Measurements from ENCODE around the gene TMEM258. TPM values are rescaled to one million over a fixed set of nuclear protein-coding genes. Genes with fewer than 3 reads are reported as not detected.
A peak's percentile ranks its signal among the peaks of the same experiment; 100 is the strongest.

The TMEM258 gene
- total RNA-seq, 1 experiment from 2014 or later, result 201 TPM

- Histone ChIP-seq H3K79me2 (ENCODE audit: insufficient read depth, low read length) (peaks cover 36% of the 10 kb centered on the region; the same call in 1 of the 2 replicates), H2BK20ac (ENCODE audit: low read depth, low read length, poor library complexity, severe bottlenecking) (no peak within 1 kb of the TSS), H3K27ac (ENCODE audit: insufficient read length, low read depth, low read length) (peak within 1 kb of the TSS; percentile 76), H3K18ac (ENCODE audit: insufficient read length, low read depth, low read length) (peak within 1 kb of the TSS; percentile 83), H3K4me1 (ENCODE audit: insufficient read depth, low read length) (peaks cover 5% of the 10 kb centered on the region; the same call in 1 of the 2 replicates), H3K27me3 (ENCODE audit: insufficient read depth, low read length) (no peaks in the 10 kb centered on the region), H3K14ac (ENCODE audit: insufficient read depth, low read length) (peak within 1 kb of the TSS; percentile 76), H2BK5ac (ENCODE audit: insufficient read length, low read length) (no peak within 1 kb of the TSS), H3K23ac (ENCODE audit: insufficient read length, low read depth, low read length) (no peak within 1 kb of the TSS), H3K56ac (ENCODE audit: insufficient read length, low read depth, low read length) (no peak within 1 kb of the TSS), H3K4ac (ENCODE audit: low read depth, low read length) (no peak within 1 kb of the TSS), H2AFZ (ENCODE audit: low read length) (no peak within 1 kb of the TSS), H3K23me2 (ENCODE audit: insufficient read length, low read depth, low read length, poor library complexity, severe bottlenecking) (peaks cover 16% of the 10 kb centered on the region), H2BK120ac (ENCODE audit: low read depth, low read length, poor library complexity, severe bottlenecking) (no peak within 1 kb of the TSS), H3K79me1 (ENCODE audit: insufficient read depth, low read depth, low read length, poor library complexity, severe bottlenecking) (peaks cover 2% of the 10 kb centered on the region), H4K5ac (ENCODE audit: insufficient read length, low read depth, low read length) (no peak within 1 kb of the TSS), H4K91ac (ENCODE audit: insufficient read length, low read depth, low read length) (no peak within 1 kb of the TSS), H3K9me3 (ENCODE audit: control insufficient read depth, low read depth, low read length) (no peaks in the 10 kb centered on the region), H3K4me2 (ENCODE audit: insufficient read depth, insufficient read length, low read length) (peak within 1 kb of the TSS; percentile 96), H4K20me1 (ENCODE audit: control insufficient read depth, insufficient read depth, insufficient read length) (no peaks in the 10 kb centered on the region), H2AK5ac (ENCODE audit: insufficient read length, low read length) (no peak within 1 kb of the TSS), H2BK12ac (ENCODE audit: insufficient read length, low read depth, low read length) (no peak within 1 kb of the TSS), H3K9ac (ENCODE audit: extremely low read depth, insufficient read length, low read length) (peak within 1 kb of the TSS; percentile 66), H4K8ac (replicated peaks; ENCODE audit: insufficient read length, low read depth, low read length) (no peak within 1 kb of the TSS), H2BK15ac (ENCODE audit: low read depth, low read length) (no peak within 1 kb of the TSS), H3T11ph (ENCODE audit: low read length) (no peak within 1 kb of the TSS)
- Mint-ChIP-seq H3K27me3 (ENCODE audit: low read depth) (no peaks in the 10 kb centered on the region), H3K36me3 (ENCODE audit: insufficient read depth in 1 of 3, low read depth in 3 of 3) (peaks cover 16 to 29% (median 28%) of the 10 kb centered on the region in 3 experiments; a peak in 6 of 7 replicates), H3K27ac (peak within 1 kb of the TSS; percentile 95 to 99 (median 98)), H3K4me3 (peak within 1 kb of the TSS; percentile 91 to 93), H3K4me1 (peaks cover 45 to 46% of the 10 kb centered on the region in 2 experiments), H3K9me3 (no peaks in the 10 kb centered on the region)
- DNase-seq, result peak; percentile 95
- 0 out of 3 replicates have a peak, but pooled peaks have one; percentile 17 for TF ChIP-seq CTCF (conservative IDR thresholded peaks at IDR 0.05)
- WGBS (ENCODE audit: extremely low coverage, insufficient read length, low lambda C conversion rate), result no CpG with 5 or more reads among the region's 83 CpGs
Measured at GRCh38 chr11:61827571-61828378, 35.4 kb upstream of the TMEM258 start, which contains the start of gene FADS2. Gene FADS2, plus strand, starts transcription at chr11:61828300. Its CDS starts 91 bp downstream, at chr11:61828391.
